Dendritic cell treated with granulocyte-macrophage colony-stimulating factor and Interleukin-4, amounts not matched to agents 40 ng/mL and 50 ng/mL, for 4 days (primary cell): ENCODE data around the gene CTNND2.
"Not testable (repeated sequence)": the region's sequence is repeated elsewhere in the genome, so short reads cannot be mapped to it uniquely, and the experiment has no call there.

Source experiments
- H3K27ac Mint-ChIP-seq: one replicate; pipeline ENCODE4 v1.8.0; 2022; ENCODE audit warnings: mild to moderate bottlenecking, mixed read lengths
- H3K27me3 Mint-ChIP-seq: one replicate; pipeline ENCODE4 v1.8.0; 2022; ENCODE audit warnings: mild to moderate bottlenecking, mixed read lengths
- H3K36me3 Mint-ChIP-seq: one replicate; pipeline ENCODE4 v1.8.0; 2022; ENCODE audit warnings: low read depth, mixed read lengths
- H3K4me1 Mint-ChIP-seq: one replicate; pipeline ENCODE4 v1.8.0; 2022; ENCODE audit warnings: low read depth, mixed read lengths
- H3K4me3 Mint-ChIP-seq: one replicate; pipeline ENCODE4 v1.8.0; 2022; ENCODE audit warnings: mild to moderate bottlenecking, moderate library complexity, mixed read lengths
- H3K9me3 Mint-ChIP-seq: one replicate; pipeline ENCODE4 v1.8.0; 2022; ENCODE audit warnings: mixed read lengths
- intact Hi-C: fragments of 100-400 bp; cut with micrococcal nuclease; formaldehyde crosslinking; loops from one replicate; pipeline ENCODE4 v1.15.0; 2022

CTNND2 gene

GRCh38 chr5:11656916-11657315, 247.3 kb downstream of the CTNND2 start:
- Mint-ChIP-seq H3K36me3 (no peaks in the 10 kb centered on the region), H3K27me3 (no peaks in the 10 kb centered on the region), H3K9me3 (no peaks in the 10 kb centered on the region), H3K4me3 (no peak overlapping the region), H3K4me1 (no peaks in the 10 kb centered on the region), H3K27ac (no peak overlapping the region)
- intact Hi-C loops: no loop called here

GRCh38 chr5:11655681-11656080, 248.6 kb downstream of the CTNND2 start:
- H3K4me1 Mint-ChIP-seq: no peaks in the 10 kb centered on the region
- no peaks in the 10 kb centered on the region for H3K27me3 Mint-ChIP-seq
- intact Hi-C loops: no loop called here
- no peaks in the 10 kb centered on the region for H3K9me3 Mint-ChIP-seq
- H3K36me3 Mint-ChIP-seq: no peaks in the 10 kb centered on the region
- no peak overlapping the region for H3K4me3 Mint-ChIP-seq
- H3K27ac Mint-ChIP-seq: no peak overlapping the region

GRCh38 chr5:11650936-11651335, 253.3 kb downstream of the CTNND2 start:
- no peak overlapping the region for H3K4me3 Mint-ChIP-seq
- H3K36me3 Mint-ChIP-seq: no peaks in the 10 kb centered on the region
- intact Hi-C loops: no loop called here
- no peaks in the 10 kb centered on the region for H3K27me3 Mint-ChIP-seq
- no peaks in the 10 kb centered on the region for H3K4me1 Mint-ChIP-seq
- no peaks in the 10 kb centered on the region for H3K9me3 Mint-ChIP-seq
- H3K27ac Mint-ChIP-seq: no peak overlapping the region

GRCh38 chr5:11646141-11646540, 258.1 kb downstream of the CTNND2 start:
- H3K27ac Mint-ChIP-seq: no peak overlapping the region
- no peaks in the 10 kb centered on the region for H3K9me3 Mint-ChIP-seq
- H3K4me3 Mint-ChIP-seq: no peak overlapping the region
- H3K4me1 Mint-ChIP-seq: peaks cover 5% of the 10 kb centered on the region
- H3K36me3 Mint-ChIP-seq: no peaks in the 10 kb centered on the region
- intact Hi-C loops: no loop called here
- no peaks in the 10 kb centered on the region for H3K27me3 Mint-ChIP-seq

GRCh38 chr5:11642438-11642837, 261.8 kb downstream of the CTNND2 start:
- Mint-ChIP-seq H3K4me3 (no peak overlapping the region), H3K4me1 (peaks cover 5% of the 10 kb centered on the region), H3K36me3 (no peaks in the 10 kb centered on the region), H3K9me3 (no peaks in the 10 kb centered on the region), H3K27me3 (no peaks in the 10 kb centered on the region), H3K27ac (no peak overlapping the region)
- intact Hi-C loops: no loop called here

- no peaks in the 10 kb centered on the region for H3K9me3 Mint-ChIP-seq
- H3K27ac Mint-ChIP-seq: no peak overlapping the region
- peaks cover 5% of the 10 kb centered on the region for H3K4me1 Mint-ChIP-seq
- H3K36me3 Mint-ChIP-seq: no peaks in the 10 kb centered on the region
- H3K4me3 Mint-ChIP-seq: no peak overlapping the region
- no peaks in the 10 kb centered on the region for H3K27me3 Mint-ChIP-seq
- intact Hi-C loops: no loop called here
These were observed 263.9 kb downstream of the CTNND2 start for GRCh38 chr5:11640158-11640873.

GRCh38 chr5:11622785-11623184, 281.5 kb downstream of the CTNND2 start:
- Mint-ChIP-seq H3K27ac (no peak overlapping the region), H3K4me3 (no peak overlapping the region), H3K4me1 (no peaks in the 10 kb centered on the region), H3K36me3 (no peaks in the 10 kb centered on the region), H3K27me3 (no peaks in the 10 kb centered on the region), H3K9me3 (peaks cover 10% of the 10 kb centered on the region)
- intact Hi-C loops: no loop called here

GRCh38 chr5:11620172-11620571, 284.1 kb downstream of the CTNND2 start:
- intact Hi-C loops: no loop called here
- Mint-ChIP-seq H3K9me3 (peaks cover 10% of the 10 kb centered on the region), H3K27ac (no peak overlapping the region), H3K4me3 (no peak overlapping the region), H3K36me3 (no peaks in the 10 kb centered on the region), H3K4me1 (no peaks in the 10 kb centered on the region), H3K27me3 (no peaks in the 10 kb centered on the region)

- H3K27ac Mint-ChIP-seq: no peak overlapping the region
- no peaks in the 10 kb centered on the region for H3K36me3 Mint-ChIP-seq
These were observed 284.8 kb downstream of the CTNND2 start for GRCh38 chr5:11619339-11620024.

GRCh38 chr5:11617080-11617479, 287.2 kb downstream of the CTNND2 start:
- intact Hi-C loops: no loop called here
- Mint-ChIP-seq H3K4me1 (no peaks in the 10 kb centered on the region), H3K9me3 (no peaks in the 10 kb centered on the region), H3K27me3 (no peaks in the 10 kb centered on the region), H3K36me3 (no peaks in the 10 kb centered on the region), H3K4me3 (no peak overlapping the region), H3K27ac (no peak overlapping the region)

More at GRCh38 chr5:11619339-11620024, 284.8 kb downstream of the CTNND2 start:
- Mint-ChIP-seq H3K27me3 (no peaks in the 10 kb centered on the region), H3K9me3 (peaks cover 10% of the 10 kb centered on the region), H3K4me1 (no peaks in the 10 kb centered on the region), H3K4me3 (no peak overlapping the region)
- intact Hi-C loops: no loop called here

GRCh38 chr5:11616624-11617023, 287.6 kb downstream of the CTNND2 start:
- H3K27me3 Mint-ChIP-seq, H3K9me3 Mint-ChIP-seq, H3K36me3 Mint-ChIP-seq, H3K27ac Mint-ChIP-seq, H3K4me1 Mint-ChIP-seq, H3K4me3 Mint-ChIP-seq, intact Hi-C loops: not testable (repeated sequence)

GRCh38 chr5:11611011-11611410, 293.2 kb downstream of the CTNND2 start:
- H3K27me3 Mint-ChIP-seq: no peaks in the 10 kb centered on the region
- H3K27ac Mint-ChIP-seq: no peak overlapping the region
- intact Hi-C loops: no loop called here

GRCh38 chr5:11609570-11610303, 294.5 kb downstream of the CTNND2 start:
- Mint-ChIP-seq H3K9me3 (peaks cover 9% of the 10 kb centered on the region), H3K27ac (no peak overlapping the region), H3K27me3 (no peaks in the 10 kb centered on the region), H3K4me3 (no peak overlapping the region), H3K4me1 (no peaks in the 10 kb centered on the region), H3K36me3 (no peaks in the 10 kb centered on the region)
- intact Hi-C loops: no loop called here

More at GRCh38 chr5:11611011-11611410, 293.2 kb downstream of the CTNND2 start:
- no peak overlapping the region for H3K4me3 Mint-ChIP-seq
- no peaks in the 10 kb centered on the region for H3K4me1 Mint-ChIP-seq
- peaks cover 9% of the 10 kb centered on the region for H3K9me3 Mint-ChIP-seq
- H3K36me3 Mint-ChIP-seq: no peaks in the 10 kb centered on the region

GRCh38 chr5:11608530-11608929, 295.7 kb downstream of the CTNND2 start:
- no peaks in the 10 kb centered on the region for H3K27me3 Mint-ChIP-seq
- H3K9me3 Mint-ChIP-seq: peaks cover 9% of the 10 kb centered on the region
- no peak overlapping the region for H3K4me3 Mint-ChIP-seq
- intact Hi-C loops: no loop called here
- H3K27ac Mint-ChIP-seq: no peak overlapping the region
- no peaks in the 10 kb centered on the region for H3K36me3 Mint-ChIP-seq
- no peaks in the 10 kb centered on the region for H3K4me1 Mint-ChIP-seq
